Vagina (tissue), 2 donors: ENCODE data around the gene NDUFB10.

ENCODE experiments used
- CTCF ChIP-seq, 3 experiments: fragments of 450-650 bp in 2 of 3; fragments of 200-600 bp in 1 of 3; sonication (generic) in 1 of 3; IDR thresholded peaks; one replicate each; pipeline ENCODE4 v1.5.1; 2017 to 2019; ENCODE audit warnings: antibody characterized with exemption in 3 of 3, mild to moderate bottlenecking in 2 of 3, moderate library complexity in 2 of 3
- POLR2A ChIP-seq, 2 donors: fragments of 450-650 bp; IDR thresholded peaks; one replicate each; pipeline ENCODE4 v1.6.1; 2017; ENCODE audit warnings: antibody characterized with exemption in 2 of 2, mild to moderate bottlenecking in 2 of 2, moderate library complexity in 2 of 2
- POLR2AphosphoS5 ChIP-seq, 2 donors: sonication (generic); formaldehyde crosslinking; IDR thresholded peaks; one replicate each; pipeline ENCODE4 v1.9.0; 2017; ENCODE audit warnings: antibody characterized with exemption in 2 of 2, mild to moderate bottlenecking in 2 of 2, low read depth in 1 of 2; ENCODE audit not compliant: insufficient read depth in 1 of 2

GRCh38 chr16:1911467-1912214, 47.7 kb upstream of the NDUFB10 start:
- no peak for TF ChIP-seq CTCF (IDR thresholded peaks at IDR 0.05)
- TF ChIP-seq POLR2A (IDR thresholded peaks at IDR 0.05), result no peak
- TF ChIP-seq POLR2AphosphoS5 (IDR thresholded peaks at IDR 0.05; ENCODE audit: insufficient read depth in 1 of 2, low read depth in 1 of 2), result no peak
